ENCODE data around the gene RPS6KA5.
A peak's percentile ranks its signal among the peaks of the same experiment; 100 is the strongest.
"Not testable (repeated sequence)": the region's sequence is repeated elsewhere in the genome, so short reads cannot be mapped to it uniquely, and the experiment has no call there.

The RPS6KA5 gene

DNA sequence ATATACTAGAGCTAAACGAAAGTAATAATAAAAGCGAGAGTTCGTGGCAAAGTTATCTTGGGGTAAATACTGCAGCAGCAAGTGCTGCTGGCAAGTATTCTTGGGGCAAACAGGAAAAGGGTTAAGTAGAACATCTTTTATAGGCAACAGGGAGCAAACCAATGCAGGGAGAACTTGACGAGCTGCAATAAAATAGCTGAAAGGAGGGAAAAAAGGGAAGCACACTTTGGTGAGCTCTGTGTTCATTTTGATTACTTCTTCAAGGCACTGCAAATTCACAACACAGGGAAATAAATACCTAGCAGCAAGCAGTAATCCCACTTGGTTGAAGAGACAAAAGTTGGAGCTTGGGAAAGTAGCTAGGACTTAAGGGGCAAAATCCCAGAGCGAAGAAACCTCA is 201.9 kb downstream of the RPS6KA5 start:
- DNase-seq = no peak

DNA sequence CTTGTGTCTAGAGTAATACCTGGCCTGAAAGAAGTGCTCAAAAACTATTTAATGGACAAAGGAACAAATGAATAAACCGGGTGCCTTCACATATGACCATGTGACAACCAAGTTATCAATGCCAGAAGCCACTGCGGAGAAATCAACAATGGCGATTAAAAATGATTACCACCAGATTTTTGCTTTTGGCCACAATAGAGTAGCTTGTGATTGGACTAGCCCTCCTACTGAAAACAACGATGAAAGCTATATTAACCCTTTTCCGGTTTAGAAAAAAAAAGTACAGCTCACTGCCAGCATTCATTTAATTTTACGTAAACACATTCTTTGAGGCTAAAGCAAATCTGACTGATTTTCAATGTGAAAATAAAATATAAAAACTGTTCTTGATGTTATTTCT is 202.6 kb downstream of the RPS6KA5 start:
- DNase-seq = no peak

DNA sequence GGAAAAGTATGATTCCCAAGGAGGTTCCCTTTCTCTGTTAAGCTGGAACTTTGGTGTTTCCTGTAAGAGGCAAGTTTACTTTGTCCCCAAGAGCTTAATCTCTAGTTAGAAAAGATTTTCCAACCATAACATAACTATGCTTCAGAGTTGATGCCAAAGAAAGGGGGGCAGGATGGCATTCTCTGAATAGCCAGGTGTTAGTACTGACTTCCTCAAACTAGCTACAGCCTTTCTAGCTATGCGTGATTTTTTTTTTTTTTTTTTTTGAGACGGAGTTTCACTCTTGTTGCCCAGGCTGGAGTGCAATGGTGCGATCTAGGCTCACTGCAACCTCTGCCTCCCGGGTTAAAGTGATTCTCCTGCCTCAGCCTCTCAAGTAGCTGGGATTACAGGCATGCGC is 204.3 kb downstream of the RPS6KA5 start:
- not testable (repeated sequence) for DNase-seq

DNA sequence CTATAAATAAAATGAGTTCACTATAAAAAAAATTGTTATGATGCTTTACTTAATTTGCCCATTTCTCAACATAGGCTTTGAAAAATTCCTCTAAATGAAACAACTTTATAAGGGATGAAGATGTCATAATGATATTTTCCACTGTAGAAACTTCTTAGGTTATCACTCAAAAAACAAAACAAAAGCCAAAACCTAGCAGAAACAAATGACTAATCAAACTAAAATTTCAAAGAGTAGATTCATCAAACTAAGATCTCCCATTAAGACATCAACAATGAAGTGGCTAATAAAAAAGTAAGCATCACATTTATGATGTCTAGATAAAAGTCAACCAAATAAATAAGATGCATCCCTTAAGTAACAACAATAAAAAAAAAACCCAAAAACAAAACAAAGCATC is 207.3 kb downstream of the RPS6KA5 start:
- no peak for DNase-seq

DNA sequence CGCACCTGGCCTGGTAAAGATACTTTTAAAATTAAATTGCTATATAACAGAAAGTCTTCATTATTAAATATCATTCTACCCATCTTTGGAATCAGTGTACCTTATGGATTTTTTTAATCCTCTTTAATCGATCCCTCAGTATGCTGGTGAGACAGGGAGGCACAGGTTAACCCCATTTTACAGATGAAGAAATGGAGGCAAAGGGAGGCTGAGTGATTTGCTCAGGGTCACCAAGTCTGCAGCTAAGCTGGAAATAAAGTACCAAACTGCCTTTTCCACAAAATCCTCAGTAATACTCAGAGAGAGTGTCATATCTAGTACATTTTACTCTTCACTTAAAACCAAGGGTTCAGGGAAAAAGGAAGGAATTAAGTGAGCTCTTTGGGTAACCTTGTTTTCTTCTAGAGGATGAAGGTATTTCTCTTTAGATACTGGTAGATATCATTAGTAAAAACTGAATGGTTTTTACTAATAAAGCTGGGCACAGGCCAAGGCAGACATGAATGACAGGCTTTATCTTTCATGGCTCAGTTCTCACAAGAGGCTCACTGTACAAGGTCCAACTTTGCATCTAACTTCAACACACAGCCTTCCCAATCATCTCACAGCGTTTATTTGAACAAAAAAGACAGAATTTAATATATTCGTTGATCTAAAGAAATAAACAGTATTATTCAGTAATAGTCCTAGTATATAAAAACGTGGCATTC is 209.0 kb downstream of the RPS6KA5 start:
- DNase-seq = no peak

DNA sequence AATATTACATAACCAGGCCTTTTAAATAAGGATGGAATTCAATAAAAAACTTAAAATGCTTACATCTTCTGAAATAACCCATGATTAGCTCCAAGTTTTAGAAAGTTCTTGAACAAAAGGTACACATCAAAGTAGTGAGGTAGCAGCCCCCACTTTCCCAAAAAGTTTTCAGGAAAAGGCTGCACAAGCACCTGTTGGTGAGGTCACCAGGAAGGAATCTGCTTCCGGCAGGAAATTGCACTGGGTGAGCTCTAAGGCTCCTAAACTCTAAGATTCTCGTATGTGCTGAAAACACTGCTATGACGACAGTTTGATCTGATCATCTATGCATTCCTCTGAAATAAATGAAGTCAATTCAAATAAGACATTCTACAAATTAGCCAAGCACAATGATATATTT is 210.0 kb downstream of the RPS6KA5 start:
- peak; percentile 58 for DNase-seq

DNA sequence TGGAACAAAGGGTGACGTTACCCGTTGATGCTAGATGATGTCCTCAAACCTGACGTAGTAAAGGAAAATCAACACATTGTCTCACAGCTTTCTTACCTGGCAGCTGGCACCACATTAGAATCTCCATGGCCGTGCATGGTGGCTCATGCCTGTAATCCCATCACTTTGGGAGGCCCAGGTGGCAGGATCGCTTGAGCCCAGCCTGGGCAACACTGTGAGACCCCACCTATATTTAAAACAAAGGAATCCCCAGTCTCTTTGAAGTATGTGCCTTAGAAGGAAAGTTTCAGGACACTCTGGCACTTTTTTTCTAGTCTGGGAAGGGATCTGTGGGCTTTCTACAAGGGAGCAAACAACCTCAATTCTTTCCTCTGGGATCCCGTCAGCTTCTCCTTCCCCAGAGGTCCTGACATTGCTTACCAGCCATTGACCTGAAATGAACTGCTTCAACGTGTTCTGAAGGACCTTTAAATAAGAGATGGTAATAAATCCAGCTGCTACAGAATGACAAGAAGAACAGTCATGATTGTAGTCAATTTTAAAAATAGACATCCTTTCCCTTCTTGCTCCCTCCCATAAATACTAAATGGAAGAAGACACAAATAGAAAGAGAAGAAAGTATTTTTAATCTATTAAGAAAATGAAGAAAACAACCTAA is 210.5 kb downstream of the RPS6KA5 start:
- DNase-seq = no peak

DNA sequence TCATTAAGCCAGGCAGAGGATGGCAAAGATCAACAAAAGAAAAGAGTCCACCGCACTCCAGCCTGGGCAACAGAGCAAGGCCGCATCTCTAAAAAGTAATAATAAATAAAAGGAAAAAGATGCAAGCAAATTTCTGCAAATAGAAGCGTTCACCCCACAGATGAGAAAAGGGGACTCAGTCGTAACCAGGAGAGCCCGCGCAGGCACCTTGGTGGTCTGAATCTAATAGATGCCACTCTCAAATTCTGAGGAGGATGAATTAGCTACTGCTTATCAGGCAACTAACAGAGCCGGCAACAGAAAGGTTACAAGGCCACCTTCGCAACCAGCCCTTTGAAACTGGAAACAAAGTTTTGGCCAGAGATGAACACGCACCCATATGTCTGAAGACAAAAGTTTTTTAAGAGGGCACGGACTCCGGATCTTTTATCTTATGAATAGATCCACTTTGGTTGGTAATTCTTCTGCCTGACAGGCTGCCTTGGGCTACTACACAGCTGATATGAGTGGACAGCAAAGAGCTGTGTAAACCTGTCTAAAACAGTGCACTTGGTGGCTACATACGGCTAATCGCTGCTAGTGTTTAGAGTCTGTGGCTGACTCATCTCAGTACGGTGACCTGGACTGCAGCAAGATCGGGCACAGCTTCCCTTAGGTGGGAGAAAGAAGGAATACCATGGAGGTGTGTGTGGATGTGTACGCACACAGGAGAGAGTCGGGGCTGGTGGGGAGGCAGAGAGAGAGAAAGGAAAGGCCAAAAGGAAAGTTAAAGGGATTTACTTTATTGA is 211.3 kb downstream of the RPS6KA5 start:
- DNase-seq = no peak

DNA sequence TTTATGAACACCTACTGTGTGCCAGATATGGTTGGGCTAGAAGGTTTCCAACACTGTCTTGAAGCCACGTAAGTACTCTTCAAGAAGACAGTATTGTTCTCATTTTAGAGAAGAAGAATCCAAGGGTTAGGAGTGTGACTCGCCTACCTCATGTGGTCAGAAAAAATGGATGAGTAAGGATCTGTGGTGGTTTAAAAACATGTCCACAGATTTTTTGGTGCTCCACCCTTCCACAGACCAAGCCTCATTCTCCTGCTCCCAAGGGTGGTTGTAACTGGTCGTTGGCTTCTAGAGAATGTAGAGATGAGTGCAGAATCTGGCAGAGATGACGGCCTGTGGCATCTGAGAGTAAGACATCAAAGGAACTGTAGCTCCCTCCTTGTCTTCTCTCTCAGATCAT is 213.9 kb downstream of the RPS6KA5 start:
- no peak for DNase-seq

DNA sequence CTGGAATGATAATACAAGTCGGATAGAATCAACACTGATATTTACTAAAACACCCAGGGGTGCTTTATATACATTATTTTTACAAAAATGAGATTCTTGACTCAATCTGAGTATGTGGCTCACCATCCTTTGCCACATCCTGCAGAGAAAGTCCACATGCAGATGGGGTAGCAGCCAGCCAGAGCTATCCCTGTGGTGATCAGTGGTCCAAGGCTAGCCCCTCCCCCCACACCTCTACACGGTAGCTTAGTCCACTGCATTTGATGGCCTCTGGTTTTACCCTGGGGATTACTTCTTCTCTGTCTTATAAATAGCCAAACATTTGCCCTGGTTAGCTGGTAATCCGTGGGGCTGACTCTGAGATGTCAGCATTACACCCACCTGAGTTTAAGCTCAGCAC is 216.1 kb downstream of the RPS6KA5 start:
- no peak for DNase-seq

DNA sequence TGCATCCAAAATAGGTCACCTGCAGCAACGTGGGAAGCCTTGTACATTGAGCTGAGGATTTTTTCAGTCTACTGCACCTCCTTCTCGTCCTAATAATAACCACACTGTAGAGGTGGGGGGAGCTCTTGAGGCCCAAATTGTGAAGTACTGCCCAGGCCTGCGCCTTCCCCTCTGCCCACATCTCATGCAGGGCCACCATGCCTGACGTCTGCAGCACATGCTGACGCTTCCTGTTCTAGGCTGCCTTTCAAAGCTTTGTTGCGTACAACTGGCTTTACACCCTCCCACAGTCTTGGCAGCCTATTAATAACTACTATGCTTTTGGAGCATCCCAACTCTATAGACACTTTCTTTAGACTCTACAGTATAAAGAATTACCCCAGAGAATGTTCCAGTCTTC is 217.7 kb downstream of the RPS6KA5 start:
- DNase-seq = no peak

DNA sequence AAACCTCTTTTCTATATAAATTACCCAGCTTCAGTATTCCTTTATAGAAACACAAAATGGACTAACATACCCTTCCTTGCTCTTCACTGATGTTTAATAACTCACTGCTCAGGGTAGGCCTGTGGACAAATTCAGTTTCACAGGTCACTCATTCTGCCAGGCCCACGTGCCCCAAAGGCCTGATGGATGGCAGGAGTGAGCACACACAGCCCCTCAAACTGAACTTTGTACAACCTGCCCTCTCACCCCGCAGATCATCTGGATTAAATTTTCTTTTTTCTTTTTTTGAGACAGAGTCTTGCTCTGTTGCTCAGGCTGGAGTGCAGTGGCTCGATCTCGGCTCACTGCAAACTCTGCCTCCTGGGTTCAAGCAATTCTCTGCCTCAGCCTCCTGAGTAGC is 219.8 kb downstream of the RPS6KA5 start:
- not testable (repeated sequence) for DNase-seq

DNA sequence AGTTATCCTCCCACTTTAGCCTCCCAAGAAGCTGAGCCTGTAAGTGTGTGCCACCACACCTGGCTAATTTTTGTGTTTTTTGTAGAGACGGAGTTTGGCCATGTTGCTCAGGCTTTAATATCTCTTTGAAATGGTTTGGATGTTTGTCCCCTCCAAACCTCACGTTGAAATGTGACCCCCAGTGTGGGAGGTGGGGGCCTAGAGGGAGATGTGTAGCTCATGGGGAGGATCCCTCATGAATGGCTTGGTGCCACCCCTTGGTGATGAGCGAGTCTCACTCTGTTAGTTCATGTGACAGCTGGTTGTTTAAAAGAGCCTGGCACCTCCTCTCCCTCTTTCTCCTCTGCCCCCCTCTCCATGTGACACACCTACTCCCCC is 220.6 kb downstream of the RPS6KA5 start:
- DNase-seq = no peak

DNA sequence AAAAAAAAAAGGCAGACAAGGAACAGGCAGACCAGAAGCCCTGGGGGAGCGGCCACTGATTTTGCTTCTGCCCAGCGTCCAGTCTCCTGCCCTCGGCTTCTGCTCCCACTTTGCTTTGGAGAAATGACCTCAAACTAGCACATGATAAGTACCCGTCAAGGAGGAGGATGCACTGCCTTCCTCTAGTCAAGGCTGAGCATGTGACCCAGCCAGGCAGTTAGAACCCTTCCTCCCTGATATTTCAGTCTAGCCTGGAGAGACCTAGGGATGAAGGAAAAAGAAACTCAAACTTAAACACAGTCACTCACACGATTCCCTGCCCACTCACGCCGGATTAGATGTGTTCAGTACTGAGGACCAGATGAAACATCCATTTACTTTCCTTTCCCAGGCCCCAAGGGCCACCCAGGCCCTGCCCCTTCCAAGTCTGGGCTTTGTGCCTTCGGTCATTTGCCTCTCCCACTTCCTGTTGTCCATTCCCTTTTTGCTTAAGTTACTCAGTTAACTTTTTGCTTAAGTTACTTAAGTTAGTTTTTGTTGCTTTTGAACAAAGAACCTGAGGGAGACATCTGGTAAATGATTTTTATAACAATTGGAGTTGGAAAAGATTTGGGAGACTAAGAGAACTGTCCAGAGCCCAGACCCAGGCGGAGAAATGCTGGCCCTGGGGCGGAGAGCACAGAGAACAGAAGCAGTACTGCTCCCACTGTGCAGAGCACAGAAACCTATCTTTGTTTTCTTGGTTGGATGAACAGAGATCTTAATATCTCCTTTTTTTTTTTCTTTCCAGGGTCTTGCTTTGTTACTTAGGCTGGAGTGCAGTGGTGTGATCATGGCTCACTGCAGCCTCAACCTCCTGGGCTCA is 221.2 kb downstream of the RPS6KA5 start:
- peak; percentile 89 for DNase-seq

DNA sequence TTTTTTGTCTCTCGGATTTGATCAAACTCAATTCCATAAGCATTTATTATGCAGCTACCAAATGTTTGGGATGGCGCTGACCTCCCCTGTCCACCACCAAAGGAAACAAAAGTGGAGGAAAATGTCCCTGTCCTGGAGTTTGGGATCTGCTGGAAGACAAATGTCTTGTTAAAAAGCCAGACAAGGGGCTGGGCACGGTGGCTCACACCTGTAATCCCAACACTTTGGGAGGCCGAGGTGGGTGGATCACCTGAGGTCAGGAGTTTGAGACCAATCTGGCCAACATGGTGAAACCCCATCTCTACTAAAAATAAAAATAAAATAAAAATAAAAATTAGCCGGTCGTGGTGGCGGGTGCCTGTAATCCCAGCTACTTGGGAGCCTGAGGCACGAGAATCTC is 221.9 kb downstream of the RPS6KA5 start:
- not testable (repeated sequence) for DNase-seq

DNA sequence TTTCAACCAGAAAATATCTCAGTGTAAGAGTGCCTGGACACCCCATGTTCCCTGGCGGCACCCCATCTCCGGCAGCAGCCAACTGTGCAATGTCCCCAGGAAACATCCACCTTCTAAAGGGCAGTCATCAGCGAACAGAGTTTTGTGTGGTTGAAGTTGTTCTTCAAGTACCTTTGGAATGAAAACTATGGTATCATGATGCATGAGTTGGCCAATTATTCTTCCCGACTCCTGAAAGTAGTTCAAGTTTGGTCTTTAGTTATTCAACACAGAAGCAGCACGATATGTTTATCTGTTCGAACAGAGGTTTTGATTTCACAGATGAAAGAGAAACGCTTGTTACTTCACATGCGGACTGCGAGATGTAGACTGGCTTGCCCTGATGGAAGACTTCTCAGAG is 223.1 kb downstream of the RPS6KA5 start:
- no peak for DNase-seq

DNA sequence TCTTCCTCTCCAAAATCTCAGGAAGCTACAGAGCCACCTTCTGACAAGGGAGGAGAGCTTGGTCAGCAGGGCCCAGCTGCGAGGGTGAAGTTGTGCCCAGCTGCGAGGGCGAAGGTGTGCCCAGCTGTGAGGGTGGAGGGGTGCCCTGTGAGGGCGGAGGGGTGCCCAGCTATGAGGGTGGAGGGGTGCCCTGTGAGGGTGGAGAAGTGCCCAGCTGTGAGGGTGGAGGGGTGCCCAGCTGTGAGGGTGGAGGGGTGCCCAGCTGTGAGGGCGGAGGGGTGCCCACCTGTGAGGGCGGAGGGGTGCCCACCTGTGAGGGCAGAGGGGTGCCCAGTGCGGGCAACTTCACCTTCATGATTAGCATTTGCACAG is 223.8 kb downstream of the RPS6KA5 start:
- no peak for DNase-seq

DNA sequence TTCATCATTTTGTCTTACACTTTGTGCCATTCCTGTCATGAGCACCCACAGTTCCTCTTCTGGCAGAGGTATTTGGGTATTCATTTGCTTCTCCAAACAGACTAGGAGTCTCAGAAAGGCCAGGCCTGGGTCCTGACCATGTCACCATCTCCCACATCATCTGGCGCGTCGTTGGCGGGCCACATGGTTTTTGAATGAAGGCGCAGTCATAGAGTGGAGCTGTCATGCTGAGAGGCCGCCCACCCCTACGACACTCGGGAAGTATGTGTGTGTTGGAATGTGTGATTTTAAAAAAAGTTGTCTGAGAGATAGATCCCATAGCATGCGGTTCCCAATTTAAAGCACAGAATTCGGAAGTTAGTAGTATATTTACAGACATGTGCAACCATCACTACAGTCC is 228.6 kb downstream of the RPS6KA5 start:
- no peak for DNase-seq

DNA sequence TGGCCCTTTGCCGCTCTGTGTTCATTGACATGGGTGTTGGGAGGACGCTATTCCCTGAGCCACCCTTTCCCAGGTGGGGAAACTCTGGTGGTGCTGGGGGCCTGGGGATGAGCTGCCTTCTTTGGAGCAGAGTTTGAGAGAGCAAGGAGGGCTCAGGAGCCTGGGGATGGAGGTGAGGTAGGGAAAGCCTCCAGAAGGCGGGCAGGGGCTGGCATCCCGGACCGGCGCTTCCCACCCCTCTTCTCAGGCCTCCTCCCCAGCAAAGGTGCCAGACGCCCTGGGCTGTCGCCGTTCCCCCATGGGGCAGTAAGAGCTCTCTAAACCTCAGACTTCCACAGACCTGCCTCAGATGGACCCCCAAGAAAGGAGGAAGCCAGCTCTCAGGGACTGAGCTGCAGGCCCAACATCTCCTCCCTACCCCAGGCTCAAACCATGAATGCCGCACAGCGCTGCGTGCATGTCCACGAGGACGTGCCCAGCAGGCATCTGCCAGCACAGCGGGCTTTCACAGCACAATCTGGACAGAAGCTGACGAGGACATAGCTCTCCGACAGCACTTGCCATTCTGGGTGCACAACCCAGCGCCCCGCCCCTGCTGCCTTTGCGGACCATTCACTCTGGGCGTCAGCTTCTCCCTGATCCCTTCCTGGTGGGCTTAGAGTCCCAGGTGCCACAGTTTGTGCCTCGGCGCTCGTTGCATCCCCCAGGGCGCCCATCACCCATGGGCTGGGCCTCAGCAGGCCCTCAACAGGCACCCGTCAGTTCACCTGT is 229.3 kb downstream of the RPS6KA5 start:
- DNase-seq = peak; percentile 4

DNA sequence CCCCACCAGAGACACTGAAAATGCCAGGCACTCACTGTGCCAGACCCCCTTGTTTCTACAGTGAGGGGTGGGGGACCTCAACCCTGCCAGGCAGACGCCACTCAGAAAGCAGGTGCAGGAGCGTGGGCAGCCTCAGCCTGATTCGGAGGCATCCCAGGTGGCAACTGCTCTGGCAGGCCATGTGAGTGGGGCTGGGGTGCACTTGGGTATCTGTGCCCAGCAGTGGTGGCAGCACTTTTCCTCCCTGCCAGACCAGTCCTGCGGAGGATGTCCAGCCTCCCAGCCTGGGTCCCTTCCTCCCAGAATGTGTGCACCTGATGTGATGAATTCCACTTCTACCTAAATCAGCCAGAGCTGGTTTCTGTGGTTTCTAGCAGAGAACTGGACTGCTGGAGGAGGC is 230.8 kb downstream of the RPS6KA5 start:
- no peak for DNase-seq

DNA sequence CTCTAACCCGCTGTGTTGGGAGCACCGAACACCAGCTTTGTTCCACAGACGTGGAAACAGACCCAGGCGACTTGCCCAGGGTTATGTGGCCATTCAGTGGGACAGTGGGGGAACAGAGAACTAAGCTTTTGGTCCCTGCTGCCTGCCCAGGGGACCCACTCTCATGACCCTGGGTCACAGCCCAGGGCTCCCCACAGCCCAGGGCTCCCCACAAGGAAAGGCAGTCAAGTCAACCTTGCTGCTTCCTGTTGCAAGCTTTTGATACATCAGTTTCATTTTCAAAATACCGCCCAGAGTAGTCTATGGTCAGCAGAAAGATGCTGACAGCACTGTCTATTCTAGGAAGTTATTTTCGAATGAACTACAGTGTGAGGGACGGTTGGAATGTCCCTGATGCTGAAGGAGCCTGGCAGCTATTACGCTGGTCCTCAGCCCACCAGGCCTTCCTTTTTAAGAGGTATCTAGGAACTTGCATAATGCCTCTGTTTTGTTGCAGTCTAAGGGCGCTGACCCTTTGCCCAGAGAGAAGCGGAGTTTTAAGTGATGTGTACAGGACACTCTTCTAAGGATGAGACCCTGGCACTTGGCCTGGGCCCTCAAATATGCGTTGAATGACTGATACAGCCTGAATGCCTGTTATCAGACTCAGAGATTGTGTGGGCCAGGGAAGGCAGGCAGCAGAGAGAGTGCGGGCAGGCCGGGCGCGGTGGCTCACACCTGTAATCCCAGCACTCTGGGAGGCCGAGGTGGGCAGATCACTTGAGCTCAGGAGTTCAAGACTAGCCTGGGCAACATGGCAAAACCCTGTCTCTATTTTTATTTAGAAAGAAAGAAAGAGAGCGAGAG is 231.6 kb downstream of the RPS6KA5 start:
- peak; percentile 36 for DNase-seq

Data from femur (tissue), 1 donor.